Measurements from ENCODE around the gene CNRIP1. TPM values are rescaled to one million over a fixed set of nuclear protein-coding genes. Genes with fewer than 3 reads are reported as not detected.

Gene CNRIP1
- total RNA-seq: 1 to 10 TPM; 4.7 to 7.6 (median 6.5) TPM

GRCh38 chr2:68319398-68320117 lies at the start of gene CNRIP1:
Gene CNRIP1 (minus strand): TSS chr2:68319949. CDS start chr2:68319400, 549 bp downstream.
- H3K27ac ChIP-seq: peak within 1 kb of the TSS; percentile 80 to 88 (median 88)
- ATAC-seq: peak; percentile 68 to 85
- peaks cover 0 to 17% of the 10 kb centered on the region in 2 donors for H3K4me1 ChIP-seq
- H3K9me3 ChIP-seq: no peaks in the 10 kb centered on the region
- peaks cover 0 to under 1% of the 10 kb centered on the region in 2 donors for H3K36me3 ChIP-seq
- no peak for TF ChIP-seq CTCF (IDR thresholded peaks at IDR 0.05 in 4 of 5, conservative IDR thresholded peaks at IDR 0.05 in 1 of 5)
- peak; percentile 54 to 70 for TF ChIP-seq POLR2A (IDR thresholded peaks at IDR 0.05)
- intact Hi-C loops (cut with DNase I; ENCODE audit: low total_unique reads): loop anchor here (2.0 kb wide), 1 partner anchor 69 kb away; no protein-coding TSS in a partner anchor
- peak; percentile 48 to 55 for DNase-seq
- no peaks in the 10 kb centered on the region for H3K27me3 ChIP-seq
- in situ Hi-C loops (cut with MboI; ENCODE audit: low sequenced_read_pairs in 4 of 4): no loop called here
- peak within 1 kb of the TSS; percentile 68 to 90 (median 78) for H3K4me3 ChIP-seq

GRCh38 chr2:68369337-68369734 lies 49.6 kb upstream of the CNRIP1 start:
- Histone ChIP-seq H3K36me3 (no peaks in the 10 kb centered on the region), H3K4me3 (no peak overlapping the region), H3K27ac (no peak overlapping the region), H3K9me3 (no peaks in the 10 kb centered on the region), H3K27me3 (no peaks in the 10 kb centered on the region), H3K4me1 (no peaks in the 10 kb centered on the region)
- ATAC-seq (no peak), DNase-seq (no peak)
- no peak for TF ChIP-seq CTCF (IDR thresholded peaks at IDR 0.05 in 4 of 5, conservative IDR thresholded peaks at IDR 0.05 in 1 of 5)
- in situ Hi-C loops (cut with MboI; ENCODE audit: low sequenced_read_pairs in 4 of 4): loop anchor here in 2 of 4 donors (10.0 kb wide), 1 partner anchor 75 kb away; no protein-coding TSS in a partner anchor
- intact Hi-C loops (cut with DNase I; ENCODE audit: low total_unique reads): no loop called here

- intact Hi-C loops (cut with DNase I; ENCODE audit: low total_unique reads) (no loop called here), in situ Hi-C loops (cut with MboI; ENCODE audit: low sequenced_read_pairs in 4 of 4) (loop anchor here in 2 of 4 donors (10.0 kb wide), 1 partner anchor 76 kb away; no protein-coding TSS in a partner anchor)
- Histone ChIP-seq H3K27ac (no peak overlapping the region), H3K9me3 (no peaks in the 10 kb centered on the region), H3K27me3 (no peaks in the 10 kb centered on the region), H3K36me3 (no peaks in the 10 kb centered on the region), H3K4me1 (no peaks in the 10 kb centered on the region), H3K4me3 (no peak overlapping the region)
- ATAC-seq: no peak
- no peak for DNase-seq
- TF ChIP-seq CTCF (IDR thresholded peaks at IDR 0.05 in 4 of 5, conservative IDR thresholded peaks at IDR 0.05 in 1 of 5): no peak
- no peak for TF ChIP-seq POLR2A (IDR thresholded peaks at IDR 0.05)
Observed at GRCh38 chr2:68368654-68369336, 49.0 kb upstream of the CNRIP1 start.

- DNase-seq: no peak
- no peaks in the 10 kb centered on the region for H3K9me3 ChIP-seq
- no peaks in the 10 kb centered on the region for H3K27me3 ChIP-seq
- no peak overlapping the region for H3K27ac ChIP-seq
- no peak for ATAC-seq
- H3K4me3 ChIP-seq: no peak overlapping the region
- intact Hi-C loops (cut with DNase I; ENCODE audit: low total_unique reads) (no loop called here), in situ Hi-C loops (cut with MboI; ENCODE audit: low sequenced_read_pairs in 4 of 4) (loop anchor here in 2 of 4 donors (10.0 kb wide), 1 partner anchor 77 kb away; no protein-coding TSS in a partner anchor)
- no peak for TF ChIP-seq POLR2A (IDR thresholded peaks at IDR 0.05)
- no peak for TF ChIP-seq CTCF (IDR thresholded peaks at IDR 0.05 in 4 of 5, conservative IDR thresholded peaks at IDR 0.05 in 1 of 5)
- no peaks in the 10 kb centered on the region for H3K36me3 ChIP-seq
- H3K4me1 ChIP-seq: no peaks in the 10 kb centered on the region
Observed at GRCh38 chr2:68367953-68368653, 48.4 kb upstream of the CNRIP1 start.

Data from gastrocnemius medialis (tissue), 4 donors.